ENCODE results near the gene SLCO1B1.

The SLCO1B1 gene

DNA sequence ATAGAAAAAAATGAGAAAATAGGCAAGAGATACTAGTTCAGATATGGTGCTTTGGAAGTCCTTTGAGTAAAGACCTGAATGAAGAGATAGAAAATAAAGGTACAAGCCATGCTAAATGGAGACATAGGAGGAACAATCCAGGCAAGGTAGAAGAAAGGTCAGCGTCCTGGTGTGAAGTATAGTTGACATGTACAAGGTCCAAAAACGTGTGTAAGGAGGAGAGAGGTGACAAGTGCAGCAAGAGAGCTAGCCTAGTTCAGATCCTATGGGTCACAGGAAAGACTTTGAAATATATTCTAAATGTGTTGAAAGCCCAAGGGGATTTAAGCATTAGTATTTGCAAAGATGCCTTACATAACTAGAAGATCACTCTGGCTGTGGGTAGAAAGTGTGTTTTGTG is 88.2 kb downstream of the SLCO1B1 start:
- no peak overlapping the region for H3K4me3 ChIP-seq (ENCODE audit: low read depth, low read length)
- H3K27ac ChIP-seq, result no peak overlapping the region
- no peaks in the 10 kb centered on the region for H3K4me1 ChIP-seq
- no peaks in the 10 kb centered on the region for H3K9me3 ChIP-seq (ENCODE audit: control insufficient read depth, low read length)
- H3K9ac ChIP-seq, result no peak overlapping the region
- H3K27me3 ChIP-seq (ENCODE audit: control insufficient read depth, insufficient read depth, low read length), result no peaks in the 10 kb centered on the region
- H3K79me2 ChIP-seq, result no peaks in the 10 kb centered on the region
- TF ChIP-seq, protein P1, sequence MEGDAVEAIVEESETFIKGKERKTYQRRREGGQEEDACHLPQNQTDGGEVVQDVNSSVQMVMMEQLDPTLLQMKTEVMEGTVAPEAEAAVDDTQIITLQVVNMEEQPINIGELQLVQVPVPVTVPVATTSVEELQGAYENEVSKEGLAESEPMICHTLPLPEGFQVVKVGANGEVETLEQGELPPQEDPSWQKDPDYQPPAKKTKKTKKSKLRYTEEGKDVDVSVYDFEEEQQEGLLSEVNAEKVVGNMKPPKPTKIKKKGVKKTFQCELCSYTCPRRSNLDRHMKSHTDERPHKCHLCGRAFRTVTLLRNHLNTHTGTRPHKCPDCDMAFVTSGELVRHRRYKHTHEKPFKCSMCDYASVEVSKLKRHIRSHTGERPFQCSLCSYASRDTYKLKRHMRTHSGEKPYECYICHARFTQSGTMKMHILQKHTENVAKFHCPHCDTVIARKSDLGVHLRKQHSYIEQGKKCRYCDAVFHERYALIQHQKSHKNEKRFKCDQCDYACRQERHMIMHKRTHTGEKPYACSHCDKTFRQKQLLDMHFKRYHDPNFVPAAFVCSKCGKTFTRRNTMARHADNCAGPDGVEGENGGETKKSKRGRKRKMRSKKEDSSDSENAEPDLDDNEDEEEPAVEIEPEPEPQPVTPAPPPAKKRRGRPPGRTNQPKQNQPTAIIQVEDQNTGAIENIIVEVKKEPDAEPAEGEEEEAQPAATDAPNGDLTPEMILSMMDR (IDR thresholded peaks at IDR 0.05), result no peak
- no peaks in the 10 kb centered on the region for H3K36me3 ChIP-seq (ENCODE audit: control insufficient read depth, insufficient read depth, low read length)
- no peak overlapping the region for H3K4me2 ChIP-seq (ENCODE audit: low read length)
- no peak overlapping the region for H2AFZ ChIP-seq

DNA sequence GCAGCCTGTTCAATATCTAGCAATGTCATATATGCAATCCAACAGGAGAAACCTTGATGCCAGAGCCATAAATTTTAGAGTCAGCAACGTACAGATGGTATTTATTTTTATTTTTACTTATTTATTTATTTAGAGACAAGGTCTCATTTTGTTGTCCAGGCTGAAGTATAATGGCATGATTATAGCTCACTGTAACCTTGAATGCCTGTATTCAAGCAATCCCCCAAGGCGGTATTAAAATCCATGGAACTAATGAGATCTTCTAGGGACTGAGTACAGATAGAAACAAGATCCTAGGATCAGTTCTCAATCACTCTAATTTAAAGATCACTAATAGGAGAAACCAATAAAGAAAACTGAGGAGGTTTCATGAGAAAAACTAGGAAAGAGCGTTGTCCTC is 89.3 kb downstream of the SLCO1B1 start:
- Histone ChIP-seq H2AFZ (no peak overlapping the region), H3K4me1 (no peaks in the 10 kb centered on the region), H3K9me3 (ENCODE audit: control insufficient read depth, low read length) (no peaks in the 10 kb centered on the region), H3K4me2 (ENCODE audit: low read length) (no peak overlapping the region), H3K9ac (no peak overlapping the region), H3K36me3 (ENCODE audit: control insufficient read depth, insufficient read depth, low read length) (no peaks in the 10 kb centered on the region), H3K4me3 (ENCODE audit: low read depth, low read length) (no peak overlapping the region), H3K27ac (no peak overlapping the region), H3K27me3 (ENCODE audit: control insufficient read depth, insufficient read depth, low read length) (no peaks in the 10 kb centered on the region), H3K79me2 (no peaks in the 10 kb centered on the region)
- TF ChIP-seq, protein P1 (IDR thresholded peaks at IDR 0.05), result no peak

DNA sequence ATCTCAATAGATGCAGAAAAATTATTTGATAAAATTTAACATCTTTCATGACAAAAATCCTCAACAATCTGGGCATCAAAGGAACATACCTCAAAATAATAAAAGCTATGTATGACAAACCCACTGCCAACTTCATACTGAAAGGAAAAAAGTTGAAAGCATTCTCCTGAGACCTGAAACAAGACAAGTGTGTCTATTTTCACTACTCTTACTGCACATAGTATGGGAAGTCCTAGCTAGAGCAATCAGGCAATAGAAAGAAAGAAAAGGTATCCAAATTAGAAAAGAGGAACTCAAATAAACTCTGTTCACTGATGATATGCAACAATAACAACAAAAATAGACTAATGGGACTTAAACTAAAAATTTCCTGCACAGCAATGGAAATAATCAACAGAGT is 90.1 kb downstream of the SLCO1B1 start:
- Histone ChIP-seq H3K9ac (no peak overlapping the region), H3K27me3 (ENCODE audit: control insufficient read depth, insufficient read depth, low read length) (no peaks in the 10 kb centered on the region), H3K79me2 (no peaks in the 10 kb centered on the region), H2AFZ (no peak overlapping the region), H3K9me3 (ENCODE audit: control insufficient read depth, low read length) (no peaks in the 10 kb centered on the region), H3K27ac (no peak overlapping the region), H3K4me3 (ENCODE audit: low read depth, low read length) (no peak overlapping the region), H3K4me2 (ENCODE audit: low read length) (no peak overlapping the region), H3K36me3 (ENCODE audit: control insufficient read depth, insufficient read depth, low read length) (no peaks in the 10 kb centered on the region), H3K4me1 (no peaks in the 10 kb centered on the region)
- TF ChIP-seq, protein P1 (IDR thresholded peaks at IDR 0.05), result no peak

DNA sequence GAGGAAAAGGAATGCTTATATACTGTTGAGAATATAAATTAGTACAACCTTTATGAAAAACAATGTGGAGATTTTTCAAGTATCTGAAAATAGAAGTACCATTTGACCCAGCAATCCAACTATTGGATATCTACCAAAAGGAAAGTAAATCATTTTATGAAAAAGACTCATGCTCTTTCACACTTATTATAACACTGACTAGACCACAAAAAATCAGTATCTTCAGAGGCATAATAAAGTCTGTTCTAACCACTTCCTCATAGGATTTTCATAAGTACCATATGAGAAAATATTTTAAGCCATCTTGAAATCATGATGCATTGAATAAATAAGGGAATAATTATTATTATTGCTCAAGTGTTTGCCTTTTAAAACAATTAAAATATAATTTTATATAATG is 90.8 kb downstream of the SLCO1B1 start:
- Histone ChIP-seq H3K36me3 (ENCODE audit: control insufficient read depth, insufficient read depth, low read length) (no peaks in the 10 kb centered on the region), H2AFZ (no peak overlapping the region), H3K4me3 (ENCODE audit: low read depth, low read length) (no peak overlapping the region), H3K79me2 (no peaks in the 10 kb centered on the region), H3K9me3 (ENCODE audit: control insufficient read depth, low read length) (no peaks in the 10 kb centered on the region), H3K4me1 (no peaks in the 10 kb centered on the region), H3K4me2 (ENCODE audit: low read length) (no peak overlapping the region), H3K27ac (no peak overlapping the region), H3K9ac (no peak overlapping the region), H3K27me3 (ENCODE audit: control insufficient read depth, insufficient read depth, low read length) (no peaks in the 10 kb centered on the region)
- TF ChIP-seq, protein P1 (IDR thresholded peaks at IDR 0.05), result no peak

DNA sequence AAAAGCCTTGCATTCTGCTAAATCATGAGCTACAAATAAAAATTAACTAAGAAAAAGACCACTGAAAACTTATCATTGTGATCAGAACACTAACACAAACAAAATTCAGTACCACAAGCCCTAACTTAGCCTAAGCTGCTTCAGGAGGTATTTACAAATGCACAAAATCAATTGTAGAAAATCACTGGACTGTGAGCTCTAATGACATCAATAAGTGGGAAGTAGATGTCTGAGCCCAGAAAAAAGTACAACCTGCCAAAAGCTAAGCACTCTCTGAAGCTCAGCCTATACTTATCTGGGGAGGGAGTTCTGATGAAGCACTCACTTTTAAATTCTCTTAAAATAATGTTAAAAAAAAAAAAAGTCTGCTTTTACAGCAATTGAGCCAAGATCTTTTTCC is 92.9 kb downstream of the SLCO1B1 start:
- TF ChIP-seq, protein P1 (IDR thresholded peaks at IDR 0.05), result no peak
- Histone ChIP-seq H3K4me3 (ENCODE audit: low read depth, low read length) (no peak overlapping the region), H3K4me1 (no peaks in the 10 kb centered on the region)

More for the DNA sequence above, 92.9 kb downstream of the SLCO1B1 start:
- Histone ChIP-seq H2AFZ (no peak overlapping the region), H3K9ac (no peak overlapping the region), H3K4me2 (ENCODE audit: low read length) (no peak overlapping the region), H3K27ac (no peak overlapping the region), H3K36me3 (ENCODE audit: control insufficient read depth, insufficient read depth, low read length) (no peaks in the 10 kb centered on the region), H3K27me3 (ENCODE audit: control insufficient read depth, insufficient read depth, low read length) (no peaks in the 10 kb centered on the region), H3K79me2 (no peaks in the 10 kb centered on the region), H3K9me3 (ENCODE audit: control insufficient read depth, low read length) (no peaks in the 10 kb centered on the region)
